GM18951 (cell line): ENCODE data around the gene COL5A2.

Experiments
- POLR2A ChIP-seq: IDR thresholded peaks from 4 replicates; pipeline ENCODE4 v1.6.1; 2011; ENCODE audit warnings: mild to moderate bottlenecking; ENCODE audit not compliant: insufficient read length, insufficient read depth; ENCODE audit errors: extremely low read depth
- in situ Hi-C: fragments of 300-500 bp; cut with MboI; formaldehyde crosslinking; loops from one replicate; pipeline ENCODE4 v1.12.0; 2022; ENCODE audit warnings: low sequenced_read_pairs, mixed read lengths, inconsistent platforms; ENCODE audit not compliant: unreplicated experiment

Gene COL5A2

DNA sequence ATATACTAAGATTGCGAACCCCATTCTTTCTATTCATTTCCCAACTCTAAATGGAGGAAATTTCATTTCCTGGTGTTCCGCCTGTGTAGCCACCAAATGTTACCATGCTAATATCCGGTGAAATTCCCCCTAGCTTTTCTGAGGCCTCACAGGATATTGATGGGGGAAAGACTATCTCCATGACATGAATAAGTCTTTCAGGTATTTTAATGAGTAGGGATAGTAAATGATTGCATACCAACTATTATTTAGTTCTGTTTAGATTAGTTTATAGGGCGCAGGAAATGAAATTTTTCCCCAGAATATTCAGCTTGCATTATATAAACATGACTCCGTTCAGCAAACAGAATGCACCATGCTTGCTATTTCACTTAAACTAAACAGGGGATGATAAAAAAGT, 55.4 kb downstream of the COL5A2 start:
- TF ChIP-seq POLR2A: no peak
- in situ Hi-C loops: loop anchor here (25.0 kb wide), 1 partner anchor 288 kb away; no protein-coding TSS in a partner anchor

DNA sequence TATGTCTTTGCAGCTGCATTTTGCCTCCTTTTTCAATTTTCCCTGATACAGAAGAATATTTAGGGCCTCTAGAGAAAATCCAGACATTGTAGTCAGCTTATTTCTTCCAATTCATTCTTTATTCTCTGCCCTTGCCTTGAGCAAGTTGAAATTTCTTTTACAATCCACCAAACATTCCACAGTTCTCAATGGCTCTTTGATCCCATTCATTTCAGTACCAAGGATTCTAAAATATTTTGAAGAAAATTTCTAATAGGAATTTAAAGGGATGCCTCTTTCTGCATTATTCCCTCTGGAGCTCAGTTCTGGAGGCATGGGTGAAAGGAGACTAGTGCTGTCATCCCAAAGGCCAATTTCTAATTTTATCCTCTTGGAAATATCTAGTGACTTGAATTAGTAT, 61.2 kb downstream of the COL5A2 start:
- in situ Hi-C loops: loop anchor here (25.0 kb wide), 1 partner anchor 294 kb away; no protein-coding TSS in a partner anchor
- no peak for TF ChIP-seq POLR2A

DNA sequence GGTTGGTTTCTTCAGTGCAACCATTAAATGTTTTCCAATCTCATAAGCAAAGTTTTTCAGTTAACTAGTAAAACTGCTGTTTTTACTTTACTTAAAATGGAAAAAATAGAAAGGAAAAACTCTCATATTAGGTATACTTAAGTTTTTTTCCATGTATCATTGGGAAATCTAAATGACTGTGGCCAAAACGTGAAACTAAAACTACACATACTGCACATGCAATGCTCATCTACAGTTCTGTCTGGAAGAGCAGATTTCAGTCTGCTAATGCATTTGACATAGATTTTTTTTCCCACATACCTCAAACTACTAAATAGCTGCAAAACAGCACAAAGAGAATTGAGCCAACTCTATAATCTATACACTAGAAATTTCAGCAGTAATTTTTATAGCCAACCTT, 62.6 kb downstream of the COL5A2 start:
- in situ Hi-C loops: loop anchor here (25.0 kb wide), 1 partner anchor 295 kb away; no protein-coding TSS in a partner anchor
- no peak for TF ChIP-seq POLR2A

DNA sequence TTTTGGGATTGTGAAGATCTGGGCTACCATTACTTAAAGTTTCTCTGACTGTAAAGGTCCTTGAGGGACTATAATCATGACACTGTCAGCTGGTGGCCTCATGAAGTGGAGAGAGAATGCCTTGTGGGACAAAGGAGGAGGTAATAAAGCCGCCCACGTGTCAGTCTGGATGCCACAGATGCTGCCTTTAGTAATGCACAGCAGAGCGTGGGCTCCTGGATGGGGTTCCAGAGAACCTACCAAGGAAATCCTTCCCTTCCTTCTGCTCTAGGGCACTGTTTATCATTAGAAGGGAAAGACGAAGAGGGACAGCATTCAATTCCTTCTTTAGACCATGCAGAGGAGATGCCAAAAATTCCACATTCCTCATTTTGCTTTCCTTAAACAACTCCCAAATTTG, 63.5 kb downstream of the COL5A2 start:
- TF ChIP-seq POLR2A: no peak
- in situ Hi-C loops: loop anchor here (25.0 kb wide), 1 partner anchor 296 kb away; no protein-coding TSS in a partner anchor

- in situ Hi-C loops: loop anchor here (25.0 kb wide), 1 partner anchor 297 kb away; no protein-coding TSS in a partner anchor
- TF ChIP-seq POLR2A: no peak
Observed at GRCh38 chr2:189115126-189115525, 64.4 kb downstream of the COL5A2 start.

DNA sequence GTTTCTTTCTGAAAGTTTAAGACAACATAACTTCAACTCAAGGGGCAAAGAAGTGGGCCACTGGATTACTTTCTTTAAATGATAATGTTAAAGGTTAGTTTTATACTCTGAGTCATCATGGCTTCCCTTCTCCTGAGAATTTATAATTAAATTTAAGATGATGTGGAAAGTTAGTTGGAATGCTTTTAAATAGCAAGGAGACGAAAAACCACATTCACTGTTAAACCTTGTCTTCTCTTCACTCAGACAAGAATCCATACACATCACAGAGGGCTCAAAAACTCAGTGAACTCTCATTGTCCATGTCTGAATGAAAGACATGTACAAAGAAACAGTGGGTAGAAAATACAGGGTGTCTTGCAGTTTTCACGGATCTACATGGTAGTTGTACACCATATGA, 65.6 kb downstream of the COL5A2 start:
- in situ Hi-C loops: loop anchor here (25.0 kb wide), 1 partner anchor 298 kb away; no protein-coding TSS in a partner anchor

GRCh38 chr2:189111063-189111715, 68.4 kb downstream of the COL5A2 start:
- in situ Hi-C loops: loop anchor here (25.0 kb wide), 1 partner anchor 301 kb away; no protein-coding TSS in a partner anchor
- no peak for TF ChIP-seq POLR2A

More for the DNA sequence above, 65.6 kb downstream of the COL5A2 start:
- no peak for TF ChIP-seq POLR2A

DNA sequence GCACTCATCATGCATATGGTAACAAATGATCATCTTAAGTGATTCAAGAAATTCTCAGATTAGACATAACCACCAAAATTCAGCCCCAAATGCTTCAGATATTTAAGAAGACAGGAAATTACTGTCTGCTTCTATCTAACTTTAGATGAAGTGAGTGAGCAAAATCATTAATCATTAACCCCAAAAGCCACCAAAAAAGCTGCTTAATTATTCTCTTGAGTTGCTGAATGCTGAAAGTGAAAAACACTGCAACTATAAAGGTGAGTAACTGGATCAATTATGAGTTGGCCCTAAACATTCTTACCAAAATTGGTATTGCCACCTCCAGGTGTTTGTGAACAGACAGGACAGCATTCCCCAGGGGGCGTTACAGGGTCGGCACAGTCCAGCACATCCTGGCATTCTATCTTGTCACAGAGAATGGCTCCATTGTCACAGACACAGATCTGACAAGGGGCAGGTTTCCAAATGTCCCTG, 69.6 kb downstream of the COL5A2 start:
- in situ Hi-C loops: loop anchor here (25.0 kb wide), 1 partner anchor 302 kb away; no protein-coding TSS in a partner anchor
- TF ChIP-seq POLR2A: no peak

- in situ Hi-C loops: loop anchor here (25.0 kb wide), 1 partner anchor 307 kb away; no protein-coding TSS in a partner anchor
- no peak for TF ChIP-seq POLR2A
Observed at GRCh38 chr2:189104934-189105333, 74.6 kb downstream of the COL5A2 start.

DNA sequence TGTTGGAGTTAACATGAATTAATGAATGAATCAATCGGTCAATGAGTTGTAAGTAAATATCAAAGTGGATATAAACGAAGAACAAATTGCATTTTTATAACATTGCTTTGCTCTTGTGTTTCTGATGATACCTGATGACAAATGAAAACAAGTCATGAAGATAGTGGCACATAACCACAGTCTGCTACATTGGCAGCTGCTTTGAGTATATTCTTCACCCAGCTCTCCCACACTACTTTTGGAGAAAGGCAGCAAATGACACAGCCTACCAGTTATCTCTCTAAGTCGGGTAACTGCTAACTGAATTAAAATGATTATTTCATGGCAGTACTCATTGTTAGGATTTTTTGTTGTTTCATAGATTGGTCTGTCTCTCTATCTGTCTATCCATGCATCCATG, 76.8 kb downstream of the COL5A2 start:
- in situ Hi-C loops: loop anchor here (25.0 kb wide), 1 partner anchor 310 kb away; no protein-coding TSS in a partner anchor
- no peak for TF ChIP-seq POLR2A

- TF ChIP-seq POLR2A: no peak
- in situ Hi-C loops: loop anchor here (10.0 kb wide), 1 partner anchor 573 kb away; no protein-coding TSS in a partner anchor
Observed at GRCh38 chr2:189097934-189098333, 81.6 kb downstream of the COL5A2 start.

- TF ChIP-seq POLR2A: no peak
- in situ Hi-C loops: loop anchor here (10.0 kb wide), 1 partner anchor 572 kb away; no protein-coding TSS in a partner anchor
Observed at GRCh38 chr2:189096769-189097447, 82.7 kb downstream of the COL5A2 start.

DNA sequence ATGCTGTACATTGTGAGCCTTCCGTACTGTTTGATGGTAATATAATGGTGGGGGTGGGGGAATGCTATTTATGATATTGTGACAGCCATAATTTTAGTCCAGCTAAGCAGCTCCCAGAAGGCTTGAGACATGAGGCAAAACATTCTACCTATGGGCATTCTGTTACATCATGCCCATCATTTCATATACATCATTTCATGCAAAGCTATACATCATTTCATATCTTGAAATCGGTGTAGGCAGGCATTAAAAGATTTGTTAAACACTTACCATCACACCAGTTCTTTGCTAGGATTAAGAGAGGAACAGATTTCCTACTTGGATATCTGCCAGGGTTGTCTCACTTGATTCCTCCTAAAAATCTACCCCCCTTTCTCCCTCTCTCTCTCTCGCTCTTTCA, 84.5 kb downstream of the COL5A2 start:
- in situ Hi-C loops: loop anchor here (10.0 kb wide), 1 partner anchor 570 kb away; no protein-coding TSS in a partner anchor
- TF ChIP-seq POLR2A: no peak

- TF ChIP-seq POLR2A: no peak
- in situ Hi-C loops: loop anchor here (10.0 kb wide), 1 partner anchor 568 kb away; no protein-coding TSS in a partner anchor
Observed at GRCh38 chr2:189092936-189093335, 86.6 kb downstream of the COL5A2 start.

- in situ Hi-C loops: loop anchor here (10.0 kb wide), 1 partner anchor 566 kb away; no protein-coding TSS in a partner anchor
- no peak for TF ChIP-seq POLR2A
Observed at GRCh38 chr2:189091253-189091652, 88.3 kb downstream of the COL5A2 start.
